ENCODE measurements around the gene RNF14. TPM values are rescaled to one million over a fixed set of nuclear protein-coding genes. Genes with fewer than 3 reads are reported as not detected.

Gene RNF14
- total and polyA plus RNA-seq, 8 donors, result 14.4 to 67.4 (median 28.3) TPM

DNA sequence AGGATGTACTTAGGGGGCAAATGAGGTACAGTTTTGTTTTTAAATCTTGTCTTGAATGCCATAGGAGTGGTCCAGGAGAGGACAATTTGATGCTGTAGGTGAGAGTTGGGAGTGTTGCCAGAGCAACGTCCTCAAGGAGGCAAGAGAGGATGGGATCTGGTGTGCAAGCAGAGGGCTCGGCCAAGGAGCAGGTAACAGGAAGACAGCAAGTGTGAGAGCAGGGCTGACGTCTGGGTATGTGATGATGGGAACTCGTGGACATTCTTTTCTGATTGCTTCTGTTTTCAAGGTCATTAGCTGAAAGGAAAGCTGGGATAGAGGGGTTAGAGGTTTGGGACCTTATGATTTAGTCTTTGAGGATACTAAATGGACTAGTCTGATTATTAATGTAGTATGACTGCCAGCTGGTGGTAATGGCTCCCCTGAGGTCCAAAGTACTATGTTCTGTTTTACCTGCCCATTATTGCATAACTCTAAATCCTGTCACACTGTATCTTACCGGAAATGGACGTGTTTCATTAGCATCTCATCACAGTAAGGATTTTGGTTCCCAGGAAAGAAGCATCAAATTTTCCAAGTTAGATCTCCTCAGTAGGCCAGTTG lies 28.6 kb downstream of the RNF14 start:
- no peak overlapping the region for H3K27ac ChIP-seq
- intact Hi-C loops (cut with DNase I; ENCODE audit: low total_unique reads), result no loop called here
- peaks cover 24 to 81% (median 70%) of the 10 kb centered on the region in 4 donors for H3K36me3 ChIP-seq
- H3K27me3 ChIP-seq, result no peaks in the 10 kb centered on the region
- H3K4me1 ChIP-seq, result peaks cover 0 to 5% (median 2%) of the 10 kb centered on the region in 4 donors
- no peak for DNase-seq
- WGBS, 5 donors, result 56 to 64% (median 61%) methylated on average over 6 of the region's 6 CpGs
- no peak overlapping the region for H3K4me3 ChIP-seq
- no peaks in the 10 kb centered on the region for H3K9me3 ChIP-seq
- TF ChIP-seq, protein P1, sequence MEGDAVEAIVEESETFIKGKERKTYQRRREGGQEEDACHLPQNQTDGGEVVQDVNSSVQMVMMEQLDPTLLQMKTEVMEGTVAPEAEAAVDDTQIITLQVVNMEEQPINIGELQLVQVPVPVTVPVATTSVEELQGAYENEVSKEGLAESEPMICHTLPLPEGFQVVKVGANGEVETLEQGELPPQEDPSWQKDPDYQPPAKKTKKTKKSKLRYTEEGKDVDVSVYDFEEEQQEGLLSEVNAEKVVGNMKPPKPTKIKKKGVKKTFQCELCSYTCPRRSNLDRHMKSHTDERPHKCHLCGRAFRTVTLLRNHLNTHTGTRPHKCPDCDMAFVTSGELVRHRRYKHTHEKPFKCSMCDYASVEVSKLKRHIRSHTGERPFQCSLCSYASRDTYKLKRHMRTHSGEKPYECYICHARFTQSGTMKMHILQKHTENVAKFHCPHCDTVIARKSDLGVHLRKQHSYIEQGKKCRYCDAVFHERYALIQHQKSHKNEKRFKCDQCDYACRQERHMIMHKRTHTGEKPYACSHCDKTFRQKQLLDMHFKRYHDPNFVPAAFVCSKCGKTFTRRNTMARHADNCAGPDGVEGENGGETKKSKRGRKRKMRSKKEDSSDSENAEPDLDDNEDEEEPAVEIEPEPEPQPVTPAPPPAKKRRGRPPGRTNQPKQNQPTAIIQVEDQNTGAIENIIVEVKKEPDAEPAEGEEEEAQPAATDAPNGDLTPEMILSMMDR (IDR thresholded peaks at IDR 0.05), result no peak

DNA sequence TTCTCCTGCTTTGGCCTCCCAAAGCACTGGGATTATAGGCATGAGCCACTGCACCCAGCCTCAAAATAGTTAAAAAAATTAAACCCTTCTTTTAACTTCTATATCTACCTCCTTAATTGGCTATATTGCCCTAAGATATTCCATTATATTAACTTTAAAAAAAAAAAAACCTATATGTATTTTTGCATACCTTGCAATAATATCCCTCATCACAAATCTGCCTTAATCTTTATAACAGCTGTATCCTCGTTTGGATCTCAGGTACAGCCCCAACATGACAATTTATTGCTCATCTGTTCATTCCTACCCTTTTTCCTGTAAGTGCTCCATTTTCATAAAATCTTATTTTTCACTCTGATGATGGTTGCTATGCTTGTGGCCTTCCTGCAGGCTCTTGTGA lies 31.3 kb downstream of the RNF14 start:
- intact Hi-C loops (cut with DNase I; ENCODE audit: low total_unique reads), result no loop called here

GRCh38 chr5:142000704-142001484 lies 32.0 kb downstream of the RNF14 start:
- H3K4me1 ChIP-seq, result peaks cover 0 to 6% (median 0%) of the 10 kb centered on the region in 4 donors
- no peak overlapping the region for H3K4me3 ChIP-seq
- WGBS, 5 donors, result 67 to 78% (median 74%) methylated on average over 6 of the region's 6 CpGs
- peaks cover 23 to 90% (median 75%) of the 10 kb centered on the region in 4 donors for H3K36me3 ChIP-seq
- peak in 1 of 2 donors; percentile 24 for DNase-seq
- H3K27me3 ChIP-seq, result no peaks in the 10 kb centered on the region
- H3K9me3 ChIP-seq, result no peaks in the 10 kb centered on the region
- peak overlapping the region in 1 of 5 donors; percentile 38 for H3K27ac ChIP-seq
- intact Hi-C loops (cut with DNase I; ENCODE audit: low total_unique reads), result no loop called here
- TF ChIP-seq POLR2A (IDR thresholded peaks at IDR 0.05) (no peak), EP300 (IDR thresholded peaks at IDR 0.05) (no peak)

More for the DNA sequence above, 31.3 kb downstream of the RNF14 start:
- no peak overlapping the region for H3K4me3 ChIP-seq
- 30 to 65% (median 51%) methylated on average over 1 of the region's 1 CpG for WGBS, 5 donors
- H3K36me3 ChIP-seq, result peaks cover 23 to 84% (median 72%) of the 10 kb centered on the region in 4 donors
- H3K4me1 ChIP-seq, result peaks cover 0 to 6% (median 0%) of the 10 kb centered on the region in 4 donors
- no peak overlapping the region for H3K27ac ChIP-seq
- DNase-seq, result no peak
- H3K9me3 ChIP-seq, result no peaks in the 10 kb centered on the region
- H3K27me3 ChIP-seq, result no peaks in the 10 kb centered on the region
- TF ChIP-seq POLR2A (IDR thresholded peaks at IDR 0.05) (no peak), EP300 (IDR thresholded peaks at IDR 0.05) (no peak), POLR2AphosphoS5 (IDR thresholded peaks at IDR 0.05) (no peak)
- TF ChIP-seq, protein P1 (IDR thresholded peaks at IDR 0.05), result no peak

- H3K36me3 ChIP-seq, result peaks cover 26 to 90% (median 89%) of the 10 kb centered on the region in 4 donors
- no peak for DNase-seq
- no peaks in the 10 kb centered on the region for H3K27me3 ChIP-seq
- intact Hi-C loops (cut with DNase I; ENCODE audit: low total_unique reads), result no loop called here
- TF ChIP-seq, protein P1 (IDR thresholded peaks at IDR 0.05), result no peak
- no peak for TF ChIP-seq POLR2A (IDR thresholded peaks at IDR 0.05)
- no peak for TF ChIP-seq EP300 (IDR thresholded peaks at IDR 0.05)
- no peak for TF ChIP-seq POLR2AphosphoS5 (IDR thresholded peaks at IDR 0.05)
- WGBS, 5 donors, result 37 to 55% (median 41%) methylated on average over 2 of the region's 2 CpGs
- H3K4me3 ChIP-seq, result no peak overlapping the region
- H3K4me1 ChIP-seq, result peaks cover 0 to 6% (median 0%) of the 10 kb centered on the region in 4 donors
- no peak overlapping the region for H3K27ac ChIP-seq
- H3K9me3 ChIP-seq, result no peaks in the 10 kb centered on the region
These were observed 34.4 kb downstream of the RNF14 start for GRCh38 chr5:142003266-142003800.
